Measurements from ENCODE around the gene APBA1. TPM values are rescaled to one million over a fixed set of nuclear protein-coding genes. Genes with fewer than 3 reads are reported as not detected.

Gene APBA1
- total and polyA plus RNA-seq, 2 donors (not counting 3 experiments of a cell fraction or from before 2014, with no cell fraction given): 6.1 to 11.3 TPM

GRCh38 chr9:69500896-69501295 is 171.3 kb downstream of the APBA1 start:
- no peaks in the 10 kb centered on the region for H3K9me1 ChIP-seq (replicated peaks; ENCODE audit: control insufficient read depth, extremely low read depth, insufficient read depth, low read length)
- CTCF ChIA-PET: no interaction called here
- no peaks in the 10 kb centered on the region for H3K27me3 ChIP-seq (ENCODE audit: control insufficient read depth in 2 of 2, insufficient read depth in 2 of 2, low read length in 2 of 2)
- no peak overlapping the region for H3K9ac ChIP-seq (replicated peaks; ENCODE audit: extremely low read depth, insufficient read depth, low read length)
- intact Hi-C loops (cut with micrococcal nuclease): loop anchor here (5.0 kb wide), 1 partner anchor 171 kb away; the partner anchor contains the start of gene APBA1
- no peaks in the 10 kb centered on the region for H3K36me3 ChIP-seq (ENCODE audit: control insufficient read depth in 2 of 2, extremely low read depth in 1 of 2, insufficient read depth in 2 of 2, low read length in 2 of 2)
- BruUV-seq (replicated peaks): no TSS peak
- H3K4me3 ChIP-seq (replicated peaks in 1 of 3; ENCODE audit: insufficient read depth in 1 of 3, low read depth in 1 of 3, low read length in 3 of 3): no peak overlapping the region
- FAIRE-seq (peak; percentile 8), DNase-seq (ENCODE audit: low read depth, low spot score) (no peak)
- no peak overlapping the region for H3K27ac ChIP-seq (ENCODE audit: insufficient read depth, low read depth, low read length)
- dilution Hi-C loops (cut with MboI; ENCODE audit: extremely low pct_ligation_motif_present, low sequenced_read_pairs): no loop called here
- no peaks in the 10 kb centered on the region for H4K20me1 ChIP-seq (replicated peaks; ENCODE audit: control insufficient read depth, extremely low read depth, insufficient read depth, low read length)
- H3K9me3 ChIP-seq (replicated peaks; ENCODE audit: control insufficient read depth, insufficient read depth, low read length): no peaks in the 10 kb centered on the region
- no peaks in the 10 kb centered on the region for H3K79me2 ChIP-seq (ENCODE audit: control insufficient read depth, insufficient read depth, low read length)
- TF ChIP-seq MYC (IDR thresholded peaks at IDR 0.05; ENCODE audit: low read depth, low read length): no peak
- TF ChIP-seq POLR2A (IDR thresholded peaks at IDR 0.05; ENCODE audit: low read depth, low read length): no peak
- no peak for TF ChIP-seq GATA2 (IDR thresholded peaks at IDR 0.05; ENCODE audit: insufficient read depth, insufficient read length, low read depth, low read length)
- peaks cover 29% of the 10 kb centered on the region for H3K4me1 ChIP-seq (ENCODE audit: control insufficient read depth, extremely low read depth, insufficient read depth, low read length)
- H2AFZ ChIP-seq (ENCODE audit: low read depth, low read length): no peak overlapping the region
- POLR2A ChIA-PET: no interaction called here
- H3K4me2 ChIP-seq (ENCODE audit: insufficient read depth, low read length): no peak overlapping the region

DNA sequence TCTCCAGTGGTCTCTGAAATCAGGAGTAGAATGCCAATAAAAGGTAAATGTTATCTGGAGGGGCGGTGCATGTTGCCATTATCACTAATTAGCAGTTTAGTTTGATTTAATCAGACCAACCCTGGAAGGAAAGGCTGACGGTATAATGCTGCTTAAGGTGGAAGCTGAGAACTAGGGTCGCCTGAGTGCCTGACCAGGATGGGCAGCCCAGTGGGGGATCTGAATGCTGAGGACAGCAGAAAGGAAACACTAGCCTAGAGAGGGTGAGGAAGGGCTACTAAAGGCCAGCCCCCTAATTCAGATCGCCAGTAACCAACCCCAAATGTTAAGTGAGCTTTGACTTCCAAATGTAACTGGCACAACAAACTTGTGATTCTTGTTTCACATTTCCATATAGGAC is 172.2 kb downstream of the APBA1 start:
- H3K4me3 ChIP-seq (replicated peaks in 1 of 3; ENCODE audit: insufficient read depth in 1 of 3, low read depth in 1 of 3, low read length in 3 of 3): no peak overlapping the region
- H3K79me2 ChIP-seq (ENCODE audit: control insufficient read depth, insufficient read depth, low read length): no peaks in the 10 kb centered on the region
- BruUV-seq (replicated peaks): no TSS peak
- intact Hi-C loops (cut with micrococcal nuclease) (loop anchor here (5.0 to 10.0 kb wide), 2 partner anchors 45 to 172 kb away; partner anchors contain the start of gene APBA1), dilution Hi-C loops (cut with MboI; ENCODE audit: extremely low pct_ligation_motif_present, low sequenced_read_pairs) (no loop called here)
- no peaks in the 10 kb centered on the region for H3K27me3 ChIP-seq (ENCODE audit: control insufficient read depth in 2 of 2, insufficient read depth in 2 of 2, low read length in 2 of 2)
- no peaks in the 10 kb centered on the region for H3K9me1 ChIP-seq (replicated peaks; ENCODE audit: control insufficient read depth, extremely low read depth, insufficient read depth, low read length)
- FAIRE-seq: no peak
- no peaks in the 10 kb centered on the region for H4K20me1 ChIP-seq (replicated peaks; ENCODE audit: control insufficient read depth, extremely low read depth, insufficient read depth, low read length)
- H3K4me2 ChIP-seq (ENCODE audit: insufficient read depth, low read length): no peak overlapping the region
- H3K9ac ChIP-seq (replicated peaks; ENCODE audit: extremely low read depth, insufficient read depth, low read length): no peak overlapping the region
- no peaks in the 10 kb centered on the region for H3K9me3 ChIP-seq (replicated peaks; ENCODE audit: control insufficient read depth, insufficient read depth, low read length)
- ChIA-PET POLR2A (no interaction called here), CTCF (no interaction called here)
- H3K36me3 ChIP-seq (ENCODE audit: control insufficient read depth in 2 of 2, extremely low read depth in 1 of 2, insufficient read depth in 2 of 2, low read length in 2 of 2): no peaks in the 10 kb centered on the region
- H3K4me1 ChIP-seq (ENCODE audit: control insufficient read depth, extremely low read depth, insufficient read depth, low read length): peaks cover 29% of the 10 kb centered on the region
- no peak overlapping the region for H3K27ac ChIP-seq (ENCODE audit: insufficient read depth, low read depth, low read length)
- no peak for DNase-seq (ENCODE audit: low read depth, low spot score)
- H2AFZ ChIP-seq (ENCODE audit: low read depth, low read length): no peak overlapping the region
- TF ChIP-seq POLR2A (IDR thresholded peaks at IDR 0.05; ENCODE audit: low read depth, low read length): no peak
- TF ChIP-seq, protein P1, sequence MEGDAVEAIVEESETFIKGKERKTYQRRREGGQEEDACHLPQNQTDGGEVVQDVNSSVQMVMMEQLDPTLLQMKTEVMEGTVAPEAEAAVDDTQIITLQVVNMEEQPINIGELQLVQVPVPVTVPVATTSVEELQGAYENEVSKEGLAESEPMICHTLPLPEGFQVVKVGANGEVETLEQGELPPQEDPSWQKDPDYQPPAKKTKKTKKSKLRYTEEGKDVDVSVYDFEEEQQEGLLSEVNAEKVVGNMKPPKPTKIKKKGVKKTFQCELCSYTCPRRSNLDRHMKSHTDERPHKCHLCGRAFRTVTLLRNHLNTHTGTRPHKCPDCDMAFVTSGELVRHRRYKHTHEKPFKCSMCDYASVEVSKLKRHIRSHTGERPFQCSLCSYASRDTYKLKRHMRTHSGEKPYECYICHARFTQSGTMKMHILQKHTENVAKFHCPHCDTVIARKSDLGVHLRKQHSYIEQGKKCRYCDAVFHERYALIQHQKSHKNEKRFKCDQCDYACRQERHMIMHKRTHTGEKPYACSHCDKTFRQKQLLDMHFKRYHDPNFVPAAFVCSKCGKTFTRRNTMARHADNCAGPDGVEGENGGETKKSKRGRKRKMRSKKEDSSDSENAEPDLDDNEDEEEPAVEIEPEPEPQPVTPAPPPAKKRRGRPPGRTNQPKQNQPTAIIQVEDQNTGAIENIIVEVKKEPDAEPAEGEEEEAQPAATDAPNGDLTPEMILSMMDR (IDR thresholded peaks at IDR 0.05; ENCODE audit: extremely low read depth in 1 of 2, insufficient read depth in 1 of 2, low read depth in 1 of 2, low read length in 2 of 2): no peak
- TF ChIP-seq EZH2 (IDR thresholded peaks at IDR 0.05; ENCODE audit: borderline replicate concordance, low read depth, low read length, severe bottlenecking): no peak
- no peak for TF ChIP-seq FOS (IDR thresholded peaks at IDR 0.05; ENCODE audit: borderline replicate concordance, insufficient read depth, low read length)
- TF ChIP-seq JUN (IDR thresholded peaks at IDR 0.05; ENCODE audit: borderline replicate concordance, insufficient read depth, insufficient read length, low read depth): no peak
- no peak for TF ChIP-seq POLR2AphosphoS5 (IDR thresholded peaks at IDR 0.05; ENCODE audit: insufficient read depth, low read depth, low read length)
- TF ChIP-seq MYC (IDR thresholded peaks at IDR 0.05; ENCODE audit: low read depth, low read length): no peak
- no peak for TF ChIP-seq GATA2 (IDR thresholded peaks at IDR 0.05; ENCODE audit: insufficient read depth, insufficient read length, low read depth, low read length)
- TF ChIP-seq MAX (IDR thresholded peaks at IDR 0.05; ENCODE audit: insufficient read depth, insufficient read length): no peak
